OCI-LY7 (cell line): ENCODE data around the gene ADAM15. TPM values are rescaled to one million over a fixed set of nuclear protein-coding genes. Genes with fewer than 3 reads are reported as not detected.

Experiments
- BruUV-seq: library from RNA; stranded (reverse); fragments of 400-500 nt; replicated peaks from 2 replicates; lab custom pipeline; 2021; lab: Mats Ljungman, UMichigan
- CTCF ChIA-PET: fragments of 300-600 bp; sonication (Branson Sonifier 250); formaldehyde crosslinking; loops from one replicate; lab custom pipeline; 2022; ENCODE audit warnings: antibody characterized with exemption; ENCODE audit not compliant: unreplicated experiment; lab: Charles Lee
- POLR2A ChIA-PET: fragments of 300-600 bp; sonication (Branson Sonifier 250); formaldehyde crosslinking; loops from one replicate; lab custom pipeline; 2022; ENCODE audit warnings: antibody characterized with exemption; lab: Charles Lee
- DNase-seq: peaks from one replicate; pipeline ENCODE4 v3.0.0-alpha.2; 2015; ENCODE audit warnings: low spot score
- H2AFZ ChIP-seq: fragments of 200-600 bp; sonication (generic), shearing (Covaris generic); 2 replicates; pipeline ENCODE4 v1.6.1; 2014; ENCODE audit warnings: mild to moderate bottlenecking, antibody characterized with exemption, low read length, moderate library complexity
- H3K27ac ChIP-seq: fragments of 200-600 bp; sonication (generic); 2 replicates; pipeline ENCODE4 v1.5.1; 2014; ENCODE audit warnings: mixed run types, low read depth, mild to moderate bottlenecking, moderate library complexity, low read length, inconsistent platforms; ENCODE audit not compliant: poor library complexity, severe bottlenecking
- H3K36me3 ChIP-seq: fragments of 200-600 bp; sonication (generic); 2 replicates; pipeline ENCODE4 v1.6.1; 2014; ENCODE audit warnings: mild to moderate bottlenecking, antibody characterized with exemption, low read length, moderate library complexity, mixed read lengths; ENCODE audit not compliant: insufficient read depth
- H3K4me1 ChIP-seq: fragments of 200-600 bp; sonication (generic); 2 replicates; pipeline ENCODE4 v1.5.1; 2014; ENCODE audit warnings: mild to moderate bottlenecking, low read length; ENCODE audit not compliant: insufficient read depth, poor library complexity, severe bottlenecking
- H3K4me2 ChIP-seq: fragments of 200-600 bp; sonication (generic); 2 replicates; pipeline ENCODE4 v1.6.1; 2014; ENCODE audit warnings: mild to moderate bottlenecking, low read length
- H3K4me3 ChIP-seq: fragments of 200-600 bp; sonication (generic); 2 replicates; pipeline ENCODE4 v1.5.1; 2014; ENCODE audit warnings: mild to moderate bottlenecking, low read depth, low read length; ENCODE audit not compliant: poor library complexity, severe bottlenecking
- H3K79me2 ChIP-seq: fragments of 200-600 bp; sonication (generic); 2 replicates; pipeline ENCODE4 v1.6.1; 2016; ENCODE audit warnings: low read depth, mild to moderate bottlenecking, low read length, moderate library complexity, mixed read lengths; ENCODE audit not compliant: insufficient read depth
- H3K9me2 ChIP-seq: fragments of 200-600 bp; sonication (generic); 2 replicates; pipeline ENCODE4 v1.6.1; 2016; ENCODE audit warnings: mild to moderate bottlenecking, low read length, mixed read lengths; ENCODE audit not compliant: insufficient read depth
- H3K9me3 ChIP-seq: fragments of 200-600 bp; sonication (generic); 2 replicates; pipeline ENCODE4 v1.6.1; 2014; ENCODE audit warnings: mild to moderate bottlenecking, mixed run types, low read length, mixed read lengths
- H4K20me1 ChIP-seq: fragments of 200-600 bp; sonication (generic); 2 replicates; pipeline ENCODE4 v1.6.1; 2014; ENCODE audit warnings: mild to moderate bottlenecking, antibody characterized with exemption, low read length, moderate library complexity, mixed read lengths; ENCODE audit not compliant: insufficient read depth
- CTCF ChIP-seq: fragments of 200-600 bp; sonication (generic); conservative IDR thresholded peaks from 2 replicates; pipeline ENCODE4 v1.5.1; 2014; ENCODE audit warnings: mild to moderate bottlenecking, antibody characterized with exemption, low read length, moderate library complexity, mixed read lengths
- EZH2phosphoT487 ChIP-seq: fragments of 200-600 bp; sonication (generic); IDR thresholded peaks from 2 replicates; pipeline ENCODE4 v1.6.1; 2018; ENCODE audit warnings: low read depth, borderline replicate concordance, mild to moderate bottlenecking, mixed run types, antibody characterized with exemption, low read length, moderate library complexity, mixed read lengths
- intact Hi-C: fragments of 100-400 bp; cut with micrococcal nuclease; formaldehyde crosslinking; loops from one replicate; pipeline ENCODE4 v1.10.0; 2022; ENCODE audit not compliant: unreplicated experiment
- total RNA-seq, 2 experiments: library from RNA; depleted of rRNA in 1 of 2; stranded (reverse); fragments of >200 nt in 1 of 2; shearing (Covaris generic) in 1 of 2; gene quantifications; 2 replicates each; pipeline ENCODE4 v1.2.3, GENCODE V29; 2014 to 2022

The ADAM15 gene
- total RNA-seq, 2 experiments from 2014 or later, result 19.7 to 56.1 TPM

GRCh38 chr1:155011437-155012025, 39.6 kb upstream of the ADAM15 start:
- no peak overlapping the region for H2AFZ ChIP-seq
- H3K9me3 ChIP-seq, result no peaks in the 10 kb centered on the region
- H4K20me1 ChIP-seq, result no peaks in the 10 kb centered on the region
- intact Hi-C loops, result no loop called here
- DNase-seq, result no peak
- BruUV-seq, result no TSS peak
- H3K27ac ChIP-seq, result no peak overlapping the region
- POLR2A ChIA-PET, result interaction anchor here (0.6 kb wide), 1 partner anchor 972 kb away, joined by 4 read pairs; no protein-coding TSS in a partner anchor
- no peaks in the 10 kb centered on the region for H3K9me2 ChIP-seq
- H3K79me2 ChIP-seq, result no peaks in the 10 kb centered on the region
- CTCF ChIA-PET, result interaction anchor here (0.5 kb wide), 1 partner anchor 45 kb away, joined by 4 read pairs; no protein-coding TSS in a partner anchor
- TF ChIP-seq EZH2phosphoT487 (no peak), CTCF (no peak)
- no peak overlapping the region for H3K4me2 ChIP-seq
- peaks cover 80% of the 10 kb centered on the region for H3K4me1 ChIP-seq
- H3K4me3 ChIP-seq, result no peak overlapping the region
- peaks cover 19% of the 10 kb centered on the region; the same call in 1 of the 2 replicates for H3K36me3 ChIP-seq

- Histone ChIP-seq H3K4me2 (no peak overlapping the region), H3K9me3 (no peaks in the 10 kb centered on the region), H3K79me2 (no peaks in the 10 kb centered on the region), H3K27ac (peak overlapping the region; percentile 58), H2AFZ (no peak overlapping the region), H3K9me2 (no peaks in the 10 kb centered on the region), H3K36me3 (peaks cover 22% of the 10 kb centered on the region; the same call in 1 of the 2 replicates), H3K4me1 (peaks cover 80% of the 10 kb centered on the region), H3K4me3 (no peak overlapping the region), H4K20me1 (no peaks in the 10 kb centered on the region)
- no TSS peak for BruUV-seq
- intact Hi-C loops, result no loop called here
- ChIA-PET CTCF (no interaction called here), POLR2A (interaction anchor here (0.7 kb wide), 2 partner anchors 23 to 47 kb away, joined by 3 to 4 read pairs; no protein-coding TSS in a partner anchor)
- no peak for DNase-seq
- TF ChIP-seq CTCF (no peak), EZH2phosphoT487 (no peak)
Measured at GRCh38 chr1:155012026-155012546, 39.0 kb upstream of the ADAM15 start.
